C4-2B (cell line): Measurements from ENCODE around the gene KCP.
"Not testable (repeated sequence)": the region's sequence is repeated elsewhere in the genome, so short reads cannot be mapped to it uniquely, and the experiment has no call there.

Experiments
- H3K27ac ChIP-seq: fragments of 450-650 bp; 2 replicates; pipeline ENCODE4 v1.5.1; 2017
- CTCF ChIP-seq: fragments of 450-650 bp; conservative IDR thresholded peaks from 2 replicates; pipeline ENCODE4 v1.5.1; 2017; ENCODE audit warnings: mild to moderate bottlenecking
- ZFX ChIP-seq: fragments of 450-650 bp; IDR thresholded peaks from 2 replicates; pipeline ENCODE4 v1.6.1; 2017

The KCP gene

GRCh38 chr7:128948312-128948973, 37.9 kb upstream of the KCP start:
- H3K27ac ChIP-seq = no peak overlapping the region
- TF ChIP-seq CTCF (no peak), ZFX (no peak)

DNA sequence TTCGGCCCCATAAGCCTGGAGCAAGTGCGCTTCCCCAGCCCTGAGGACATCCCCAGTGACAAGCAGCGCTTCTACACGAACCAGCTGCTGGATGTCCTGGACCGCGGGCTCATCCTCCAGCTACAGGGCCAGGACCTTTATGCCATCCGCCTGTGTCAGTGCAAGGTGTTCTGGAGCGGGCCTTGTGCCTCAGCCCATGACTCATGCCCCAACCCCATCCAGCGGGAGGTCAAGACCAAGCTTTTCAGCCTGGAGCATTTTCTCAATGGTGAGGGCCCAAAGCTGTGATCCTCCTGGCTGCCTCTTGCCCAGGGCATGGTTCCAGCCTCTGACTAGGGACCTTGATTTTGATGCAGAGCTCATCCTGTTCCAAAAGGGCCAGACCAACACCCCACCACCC, 37.3 kb upstream of the KCP start:
- TF ChIP-seq CTCF = no peak
- no peak for TF ChIP-seq ZFX

DNA sequence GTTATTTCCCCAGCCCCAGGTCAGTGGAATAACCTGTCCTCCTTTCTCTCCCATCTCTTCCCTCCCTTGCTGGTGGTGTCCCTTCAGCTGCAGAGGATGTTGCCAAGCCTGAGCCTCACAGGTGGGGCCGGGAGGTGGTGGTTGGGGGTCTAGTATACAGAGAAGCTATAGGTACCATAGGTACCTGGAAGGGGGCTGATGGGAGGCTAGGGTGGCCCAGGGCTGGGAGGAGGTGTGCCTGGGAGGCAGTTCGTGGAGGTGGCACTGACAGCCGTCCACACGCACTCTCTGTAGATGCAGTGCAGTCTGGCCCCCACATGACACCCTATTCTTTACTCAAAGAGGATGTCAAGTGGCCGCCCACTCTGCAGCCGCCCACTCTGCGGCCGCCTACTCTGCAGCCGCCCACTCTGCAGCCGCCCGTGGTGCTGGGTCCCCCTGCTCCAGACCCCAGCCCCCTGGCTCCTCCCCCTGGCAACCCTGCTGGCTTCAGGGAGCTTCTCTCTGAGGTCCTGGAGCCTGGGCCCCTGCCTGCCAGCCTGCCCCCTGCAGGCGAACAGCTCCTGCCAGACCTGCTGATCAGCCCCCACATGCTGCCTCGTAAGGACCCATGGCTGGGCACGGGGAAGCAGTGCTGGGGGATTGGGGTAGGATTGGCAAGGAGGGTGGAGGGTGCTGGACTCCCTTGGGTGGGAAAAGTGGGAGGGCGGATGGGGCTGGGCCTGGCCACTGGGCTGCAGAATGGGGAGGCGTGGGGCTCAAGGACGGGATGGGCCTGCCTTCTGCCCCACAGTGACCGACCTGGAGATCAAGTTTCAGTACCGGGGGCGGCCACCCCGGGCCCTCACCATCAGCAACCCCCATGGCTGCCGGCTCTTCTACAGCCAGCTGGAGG, 36.7 kb upstream of the KCP start:
- H3K27ac ChIP-seq = no peak overlapping the region
- TF ChIP-seq ZFX (no peak), CTCF (no peak)

More for the DNA sequence above, 37.3 kb upstream of the KCP start:
- H3K27ac ChIP-seq = no peak overlapping the region

- TF ChIP-seq CTCF = no peak
- TF ChIP-seq ZFX = no peak
- no peak overlapping the region for H3K27ac ChIP-seq
These were observed 35.3 kb upstream of the KCP start for GRCh38 chr7:128945668-128946366.

- TF ChIP-seq ZFX (no peak), CTCF (no peak)
- no peak overlapping the region for H3K27ac ChIP-seq
These were observed 34.2 kb upstream of the KCP start for GRCh38 chr7:128944487-128945236.

- not testable (repeated sequence) for H3K27ac ChIP-seq
These were observed 32.7 kb upstream of the KCP start for GRCh38 chr7:128943251-128943650.

DNA sequence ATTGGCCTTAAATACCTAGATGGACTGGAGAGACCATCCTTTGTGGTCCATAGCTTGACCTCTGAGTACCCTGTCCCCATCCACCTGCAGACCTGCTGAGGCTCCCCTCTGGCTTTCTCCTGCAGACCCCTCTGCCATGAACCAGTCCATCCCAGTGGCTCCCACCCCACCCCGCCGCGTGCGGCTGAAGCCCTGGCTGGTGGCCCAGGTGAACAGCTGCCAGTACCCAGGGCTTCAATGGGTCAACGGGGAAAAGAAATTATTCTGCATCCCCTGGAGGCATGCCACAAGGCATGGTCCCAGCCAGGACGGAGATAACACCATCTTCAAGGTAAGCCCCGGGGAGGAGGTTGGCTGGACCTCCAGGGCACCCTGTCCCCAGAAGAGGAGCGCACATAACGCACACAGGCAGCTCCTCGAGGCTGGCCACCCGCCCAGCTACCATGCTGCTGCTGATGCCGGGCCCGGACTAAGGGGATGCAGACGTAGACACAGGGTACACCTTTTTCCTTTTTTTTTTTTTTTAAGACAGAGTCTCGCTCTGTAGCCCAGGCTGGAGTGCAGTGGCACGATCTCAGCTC, 31.5 kb upstream of the KCP start:
- no peak overlapping the region for H3K27ac ChIP-seq
- TF ChIP-seq ZFX (no peak), CTCF (no peak)
